Measurements from ENCODE around the gene MPND. TPM values are rescaled to one million over a fixed set of nuclear protein-coding genes. Genes with fewer than 3 reads are reported as not detected.
"Not testable (repeated sequence)": the region's sequence is repeated elsewhere in the genome, so short reads cannot be mapped to it uniquely, and the experiment has no call there.

Gene MPND
- total RNA-seq, 1 donor from 2014 or later, result 42.4 TPM

DNA sequence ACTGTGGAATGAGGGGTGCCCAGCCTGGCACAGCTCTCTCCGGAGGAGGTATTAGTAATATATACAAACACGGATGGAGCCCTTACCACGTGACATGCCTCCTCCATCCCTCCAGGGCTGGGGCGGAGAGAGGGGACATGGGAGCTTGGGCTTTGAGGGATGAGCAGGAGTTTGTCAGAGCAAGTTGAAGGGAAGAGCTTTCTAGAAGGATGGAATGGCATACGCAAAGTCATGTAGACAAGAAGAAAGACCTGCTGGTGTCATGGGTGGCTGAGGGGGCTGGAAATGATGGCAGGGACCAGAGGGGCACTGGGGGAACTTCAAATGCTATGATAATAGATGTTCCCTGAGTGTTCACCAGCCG, 2.6 kb downstream of the MPND start:
- peaks cover 16% of the 10 kb centered on the region for H3K36me3 Mint-ChIP-seq
- no peak for DNase-seq (ENCODE audit: low spot score in 2 of 2, unreplicated experiment in 2 of 2)
- H3K27me3 Mint-ChIP-seq (ENCODE audit: low read depth), result peaks cover 2% of the 10 kb centered on the region
- H3K9me3 Mint-ChIP-seq, result no peaks in the 10 kb centered on the region
- peaks cover 10% of the 10 kb centered on the region for H3K4me1 Mint-ChIP-seq
- TF ChIP-seq CTCF (IDR thresholded peaks at IDR 0.05; ENCODE audit: unreplicated experiment), result no peak
- no peak overlapping the region for H3K27ac Mint-ChIP-seq
- H3K4me3 Mint-ChIP-seq, result no peak overlapping the region

- no peak overlapping the region for H3K27ac Mint-ChIP-seq
- H3K9me3 Mint-ChIP-seq, result no peaks in the 10 kb centered on the region
- peaks cover 16% of the 10 kb centered on the region for H3K36me3 Mint-ChIP-seq
- peaks cover 5% of the 10 kb centered on the region for H3K4me1 Mint-ChIP-seq
- H3K27me3 Mint-ChIP-seq (ENCODE audit: low read depth), result peaks cover 2% of the 10 kb centered on the region
- no peak for TF ChIP-seq CTCF (IDR thresholded peaks at IDR 0.05; ENCODE audit: unreplicated experiment)
- no peak overlapping the region for H3K4me3 Mint-ChIP-seq
- no peak for DNase-seq (ENCODE audit: low spot score in 2 of 2, unreplicated experiment in 2 of 2)
Measured at GRCh38 chr19:4347521-4347920, 4.2 kb downstream of the MPND start.

DNA sequence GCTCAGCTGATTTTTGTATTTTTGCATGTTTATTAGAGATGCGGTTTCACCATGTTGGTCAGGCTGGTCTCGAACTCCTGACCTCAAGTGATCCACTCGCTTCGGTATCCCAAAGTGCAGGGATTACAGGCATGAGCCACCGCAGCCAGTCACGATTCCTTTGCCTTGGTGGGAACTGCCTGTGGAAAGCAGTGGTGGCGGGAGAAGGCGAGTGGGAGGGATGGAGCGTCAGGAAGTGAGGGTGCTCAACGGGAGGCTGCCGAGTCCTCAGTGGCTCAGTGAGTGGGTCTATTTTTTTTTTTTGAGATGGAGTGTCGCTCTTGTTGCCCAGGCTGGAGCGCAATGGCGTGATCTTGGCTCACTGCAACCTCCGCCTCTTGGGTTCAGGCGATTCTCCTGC, 5.9 kb downstream of the MPND start:
- DNase-seq (ENCODE audit: low spot score in 2 of 2, unreplicated experiment in 2 of 2); H3K27me3 Mint-ChIP-seq (ENCODE audit: low read depth); H3K9me3 Mint-ChIP-seq; H3K4me3 Mint-ChIP-seq; H3K4me1 Mint-ChIP-seq; H3K27ac Mint-ChIP-seq: not testable (repeated sequence)
- peaks cover 18% of the 10 kb centered on the region for H3K36me3 Mint-ChIP-seq

DNA sequence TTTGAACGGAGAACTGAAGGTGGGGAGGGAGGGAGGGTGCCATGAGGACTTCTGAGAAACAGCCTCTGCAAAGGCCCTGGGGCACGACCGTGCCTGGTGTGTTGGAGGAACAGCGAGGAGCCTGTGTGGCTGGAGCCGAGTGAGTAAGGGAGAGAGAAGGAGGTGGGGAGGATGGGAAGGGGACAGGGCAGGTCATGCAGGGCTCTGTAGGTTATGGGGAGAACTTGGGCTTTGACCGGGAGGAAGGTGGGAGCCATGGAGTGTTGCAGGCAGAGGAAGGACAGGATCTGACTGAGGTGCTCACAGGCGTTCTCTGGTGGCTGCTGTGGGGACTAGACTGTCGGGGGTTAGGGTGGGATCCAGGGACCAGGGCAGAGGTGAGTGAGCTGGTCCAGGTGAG, 6.7 kb downstream of the MPND start:
- DNase-seq (ENCODE audit: low spot score in 2 of 2, unreplicated experiment in 2 of 2), result no peak
- Mint-ChIP-seq H3K27ac (no peak overlapping the region), H3K4me1 (no peaks in the 10 kb centered on the region), H3K36me3 (peaks cover 18% of the 10 kb centered on the region), H3K27me3 (ENCODE audit: low read depth) (no peaks in the 10 kb centered on the region), H3K9me3 (no peaks in the 10 kb centered on the region), H3K4me3 (no peak overlapping the region)
- no peak for TF ChIP-seq CTCF (IDR thresholded peaks at IDR 0.05; ENCODE audit: unreplicated experiment)

- no peaks in the 10 kb centered on the region for H3K4me1 Mint-ChIP-seq
- DNase-seq (ENCODE audit: low spot score in 2 of 2, unreplicated experiment in 2 of 2), result no peak
- no peak overlapping the region for H3K4me3 Mint-ChIP-seq
- TF ChIP-seq CTCF (IDR thresholded peaks at IDR 0.05; ENCODE audit: unreplicated experiment), result no peak
- no peaks in the 10 kb centered on the region for H3K27me3 Mint-ChIP-seq (ENCODE audit: low read depth)
- no peaks in the 10 kb centered on the region for H3K9me3 Mint-ChIP-seq
- peaks cover 18% of the 10 kb centered on the region for H3K36me3 Mint-ChIP-seq
- H3K27ac Mint-ChIP-seq, result no peak overlapping the region
Measured at GRCh38 chr19:4350726-4351125, 7.4 kb downstream of the MPND start.

- Mint-ChIP-seq H3K4me3 (no peak overlapping the region), H3K9me3 (no peaks in the 10 kb centered on the region), H3K27ac (no peak overlapping the region), H3K36me3 (peaks cover 11% of the 10 kb centered on the region), H3K4me1 (no peaks in the 10 kb centered on the region), H3K27me3 (ENCODE audit: low read depth) (no peaks in the 10 kb centered on the region)
- TF ChIP-seq CTCF (IDR thresholded peaks at IDR 0.05; ENCODE audit: unreplicated experiment), result peak; percentile 96
- DNase-seq (ENCODE audit: low spot score in 2 of 2, unreplicated experiment in 2 of 2), result peak; percentile 51 to 76
Measured at GRCh38 chr19:4352701-4353121, 9.3 kb downstream of the MPND start.

Data from mesothelial cell of epicardium (in vitro differentiated cells).